Measurements from ENCODE around the gene C1QL1.

The C1QL1 gene

GRCh38 chr17:44989552-44990138, 21.5 kb upstream of the C1QL1 start:
- DNase-seq (ENCODE audit: low read depth in 2 of 2, low spot score in 1 of 2), result no peak

GRCh38 chr17:44988044-44988942, 20.2 kb upstream of the C1QL1 start:
- no peak for DNase-seq (ENCODE audit: low read depth in 2 of 2, low spot score in 1 of 2)

GRCh38 chr17:44983563-44983962, 15.5 kb upstream of the C1QL1 start:
- DNase-seq (ENCODE audit: low read depth in 2 of 2, low spot score in 1 of 2), result no peak

- no peak for DNase-seq (ENCODE audit: low read depth in 2 of 2, low spot score in 1 of 2)
Measured at GRCh38 chr17:44982113-44982702, 14.1 kb upstream of the C1QL1 start.

GRCh38 chr17:44981221-44981968, 13.3 kb upstream of the C1QL1 start:
- no peak for DNase-seq (ENCODE audit: low read depth in 2 of 2, low spot score in 1 of 2)

- DNase-seq (ENCODE audit: low read depth in 2 of 2, low spot score in 1 of 2), result no peak
Measured at GRCh38 chr17:44979426-44979995, 11.4 kb upstream of the C1QL1 start.

GRCh38 chr17:44978807-44979206, 10.7 kb upstream of the C1QL1 start:
- DNase-seq (ENCODE audit: low read depth in 2 of 2, low spot score in 1 of 2), result no peak

- DNase-seq (ENCODE audit: low read depth in 2 of 2, low spot score in 1 of 2), result no peak
Measured at GRCh38 chr17:44977814-44978550, 9.9 kb upstream of the C1QL1 start.

GRCh38 chr17:44977065-44977464, 9.0 kb upstream of the C1QL1 start:
- DNase-seq (ENCODE audit: low read depth in 2 of 2, low spot score in 1 of 2), result no peak

GRCh38 chr17:44976206-44976605, 8.1 kb upstream of the C1QL1 start:
- no peak for DNase-seq (ENCODE audit: low read depth in 2 of 2, low spot score in 1 of 2)

- no peak for DNase-seq (ENCODE audit: low read depth in 2 of 2, low spot score in 1 of 2)
Measured at GRCh38 chr17:44972953-44973352, 4.8 kb upstream of the C1QL1 start.

- no peak for DNase-seq (ENCODE audit: low read depth in 2 of 2, low spot score in 1 of 2)
Measured at GRCh38 chr17:44971776-44972483, 3.8 kb upstream of the C1QL1 start.

GRCh38 chr17:44970136-44970741, 2.1 kb upstream of the C1QL1 start:
- no peak for DNase-seq (ENCODE audit: low read depth in 2 of 2, low spot score in 1 of 2)

GRCh38 chr17:44969144-44969780, 1.2 kb upstream of the C1QL1 start:
- DNase-seq (ENCODE audit: low read depth in 2 of 2, low spot score in 1 of 2), result no peak

- DNase-seq (ENCODE audit: low read depth in 2 of 2, low spot score in 1 of 2), result no peak
Measured at GRCh38 chr17:44967907-44968224, 237 bp downstream of the C1QL1 start.

- no peak for DNase-seq (ENCODE audit: low read depth in 2 of 2, low spot score in 1 of 2)
Measured at GRCh38 chr17:44967026-44967906, 837 bp downstream of the C1QL1 start.

- DNase-seq (ENCODE audit: low read depth in 2 of 2, low spot score in 1 of 2), result no peak
Measured at GRCh38 chr17:44966348-44967025, 1.6 kb downstream of the C1QL1 start.

Measured in stimulated activated CD8-positive, alpha-beta memory T cell treated with anti-CD3 and anti-CD28 coated beads, Interleukin-4, amount 100 ng/mL, for 1 hour (primary cell).